Renal cortical epithelial cell (primary cell): ENCODE measurements around the gene MED15. TPM values are rescaled to one million over a fixed set of nuclear protein-coding genes. Genes with fewer than 3 reads are reported as not detected.

Source experiments
- DNase-seq: peaks from one replicate; pipeline ENCODE4 v3.0.0-alpha.2; 2011; ENCODE audit warnings: low read depth
- total RNA-seq: library from RNA; depleted of rRNA; stranded (reverse); fragments of >200 nt; gene quantifications from 2 replicates; pipeline ENCODE4 v1.2.3, GENCODE V29; 2014

MED15 gene
- total RNA-seq, 1 donor from 2014 or later, result 69.2 TPM

GRCh38 chr22:20569059-20570058, 61.9 kb downstream of the MED15 start:
- peak; percentile 96 for DNase-seq

GRCh38 chr22:20571078-20571503, 63.7 kb downstream of the MED15 start:
- DNase-seq, result no peak

- DNase-seq, result no peak
Measured at GRCh38 chr22:20571531-20572007, 64.2 kb downstream of the MED15 start.

- no peak for DNase-seq
Measured at GRCh38 chr22:20572132-20572802, 64.9 kb downstream of the MED15 start.

GRCh38 chr22:20573176-20573832, 65.9 kb downstream of the MED15 start:
- no peak for DNase-seq

GRCh38 chr22:20573833-20574615, 66.6 kb downstream of the MED15 start:
- no peak for DNase-seq

GRCh38 chr22:20574920-20575353, 67.5 kb downstream of the MED15 start:
- DNase-seq, result no peak

GRCh38 chr22:20575724-20576444, 68.5 kb downstream of the MED15 start:
- DNase-seq, result no peak

GRCh38 chr22:20576445-20576816, 69.0 kb downstream of the MED15 start:
- no peak for DNase-seq

GRCh38 chr22:20577045-20577444, 69.6 kb downstream of the MED15 start:
- no peak for DNase-seq

GRCh38 chr22:20577549-20577975, 70.2 kb downstream of the MED15 start:
- DNase-seq, result no peak

GRCh38 chr22:20578192-20578591, 70.8 kb downstream of the MED15 start:
- DNase-seq, result no peak

- DNase-seq, result no peak
Measured at GRCh38 chr22:20578707-20579106, 71.3 kb downstream of the MED15 start.

- DNase-seq, result no peak
Measured at GRCh38 chr22:20579273-20580120, 72.1 kb downstream of the MED15 start.

GRCh38 chr22:20580179-20580578, 72.8 kb downstream of the MED15 start:
- no peak for DNase-seq

GRCh38 chr22:20580611-20581502, 73.4 kb downstream of the MED15 start:
- no peak for DNase-seq

- DNase-seq, result no peak
Measured at GRCh38 chr22:20581503-20582170, 74.2 kb downstream of the MED15 start.

GRCh38 chr22:20582171-20582511, 74.7 kb downstream of the MED15 start:
- DNase-seq, result no peak
